T-cell (primary cell): Measurements from ENCODE around the gene KIAA1671. TPM values are rescaled to one million over a fixed set of nuclear protein-coding genes. Genes with fewer than 3 reads are reported as not detected.
"Not testable (repeated sequence)": the region's sequence is repeated elsewhere in the genome, so short reads cannot be mapped to it uniquely, and the experiment has no call there.

Experiments
- ATAC-seq, 4 experiments: fragments of 200-7000 bp in 3 of 4; fragments of 150-1000 bp in 1 of 4; cut with Tn5 transposase; replicated peaks in 1 of 4; 1 replicate in 3 of 4; 2 replicates in 1 of 4; pipeline ENCODE4 v1.10.0; 2021; ENCODE audit warnings: moderate library complexity in 3 of 4, mild to moderate bottlenecking in 2 of 4, moderate number of reproducible peaks in 1 of 4
- CTCF ChIA-PET, 2 donors: fragments of 300-600 bp; sonication (Branson Sonifier 250); formaldehyde crosslinking; loops; one replicate each; lab custom pipeline; 2022; ENCODE audit warnings: antibody characterized with exemption in 2 of 2; lab: Charles Lee
- POLR2A ChIA-PET, 2 donors: fragments of 300-600 bp; sonication (Branson Sonifier 250); formaldehyde crosslinking; loops; one replicate each; lab custom pipeline; 2022; ENCODE audit warnings: antibody characterized with exemption in 2 of 2; lab: Charles Lee
- DNase-seq, 35 experiments: peaks; one replicate each; pipeline versions ENCODE4 v3.0.0 to v3.0.0-alpha.2; 2013 to 2023
- H3K27ac ChIP-seq: one replicate; pipeline ENCODE4 v1.5.1; 2013; ENCODE audit warnings: low read length
- H3K27me3 ChIP-seq, 2 experiments: replicated peaks in 1 of 2; 1 replicate in 1 of 2; 2 replicates in 1 of 2; pipeline versions ENCODE4 v1.6.1 to v1.7.0; 2013; ENCODE audit warnings: low read length in 1 of 2, mixed read lengths in 1 of 2; ENCODE audit not compliant: control insufficient read depth in 2 of 2, insufficient read depth in 2 of 2; ENCODE audit errors: extremely low read depth in 1 of 2
- H3K36me3 ChIP-seq, 2 donors: 1 replicate in 1 of 2; 2 replicates in 1 of 2; pipeline versions ENCODE4 v1.6.1 to v1.7.0; 2013; ENCODE audit warnings: low read length in 1 of 2; ENCODE audit not compliant: control insufficient read depth in 2 of 2, insufficient read depth in 1 of 2; ENCODE audit errors: extremely low read depth in 1 of 2
- H3K4me1 ChIP-seq, 2 experiments: 1 replicate in 1 of 2; 2 replicates in 1 of 2; pipeline versions ENCODE4 v1.6.1 to v1.7.0; 2013; ENCODE audit warnings: low read length in 2 of 2, mixed read lengths in 1 of 2; ENCODE audit not compliant: insufficient read depth in 2 of 2, control insufficient read depth in 1 of 2; ENCODE audit errors: extremely low read depth in 1 of 2
- H3K4me3 ChIP-seq, 2 donors: 1 replicate in 1 of 2; 2 replicates in 1 of 2; pipeline versions ENCODE4 v1.5.1 to v1.7.0; 2013; ENCODE audit warnings: mild to moderate bottlenecking in 2 of 2, low read length in 1 of 2, moderate library complexity in 1 of 2; ENCODE audit not compliant: control insufficient read depth in 1 of 2; ENCODE audit errors: extremely low read depth in 1 of 2
- H3K9me3 ChIP-seq: 2 replicates; pipeline ENCODE4 v1.7.0; 2013
- H3K27ac Mint-ChIP-seq, 2 donors: one replicate each; pipeline ENCODE4 v1.8.0; 2020 to 2021; ENCODE audit warnings: mild to moderate bottlenecking in 2 of 2, mixed read lengths in 2 of 2
- H3K27me3 Mint-ChIP-seq, 2 donors: one replicate each; pipeline ENCODE4 v1.8.0; 2021 to 2022; ENCODE audit warnings: mixed read lengths in 2 of 2
- H3K36me3 Mint-ChIP-seq: one replicate; pipeline ENCODE4 v1.8.0; 2021; ENCODE audit warnings: mixed read lengths
- H3K4me1 Mint-ChIP-seq, 3 donors: one replicate each; pipeline ENCODE4 v1.8.0; 2020 to 2022; ENCODE audit warnings: mixed read lengths in 3 of 3, mild to moderate bottlenecking in 1 of 3
- H3K4me3 Mint-ChIP-seq, 3 donors: one replicate each; pipeline ENCODE4 v1.8.0; 2020 to 2022; ENCODE audit warnings: mild to moderate bottlenecking in 3 of 3, mixed read lengths in 3 of 3, moderate library complexity in 3 of 3
- H3K9me3 Mint-ChIP-seq, 3 donors: one replicate each; pipeline ENCODE4 v1.8.0; 2020 to 2022; ENCODE audit warnings: mixed read lengths in 3 of 3
- WGBS: methylation state at CpG from one replicate; pipeline ENCODE4 v1.1.5; 2013; ENCODE audit warnings: missing lambda C conversion rate; ENCODE audit not compliant: insufficient coverage; 5-methylcytosine and 5-hydroxymethylcytosine counted together
- total RNA-seq, 35 experiments: library from RNA in 6 of 35; stranded (reverse) in 6 of 35; fragments of 120-200 nt in 1 of 35; gene quantifications; one replicate each; pipeline versions ENCODE4 v1.2.1 to v1.2.4 and lab custom pipeline; 2013 to 2026

The KIAA1671 gene
- total RNA-seq, 5 donors from 2014 or later (not counting 1 experiment from before 2014, with no cell fraction given): 5.1 to 20.3 (median 9.0) TPM

- POLR2A ChIA-PET: no interaction called here
- DNase-seq (no peak), ATAC-seq (no peak)
- Histone ChIP-seq H3K9me3 (no peaks in the 10 kb centered on the region), H3K27ac (no peak overlapping the region), H3K4me1 (no peaks in the 10 kb centered on the region), H3K36me3 (no peaks in the 10 kb centered on the region), H3K4me3 (no peak overlapping the region), H3K27me3 (no peaks in the 10 kb centered on the region)
- no peak overlapping the region for H3K27ac Mint-ChIP-seq
- H3K36me3 Mint-ChIP-seq: no peaks in the 10 kb centered on the region
- no peaks in the 10 kb centered on the region for H3K9me3 Mint-ChIP-seq
- H3K4me3 Mint-ChIP-seq: no peak overlapping the region
- WGBS: no CpG with 5 or more reads among the region's 4 CpGs
- CTCF ChIA-PET: interaction anchor here in 1 of 2 donors (0.5 kb wide), 1 partner anchor 20 kb away, joined by 3 read pairs; no protein-coding TSS in a partner anchor
- H3K27me3 Mint-ChIP-seq: no peaks in the 10 kb centered on the region
- H3K4me1 Mint-ChIP-seq: no peaks in the 10 kb centered on the region
These were observed 250.6 kb downstream of the KIAA1671 start for GRCh38 chr22:25203082-25203481.

GRCh38 chr22:25204547-25204946, 252.0 kb downstream of the KIAA1671 start:
- H3K4me3 Mint-ChIP-seq, CTCF ChIA-PET, H3K36me3 ChIP-seq, H3K4me1 Mint-ChIP-seq, H3K27me3 ChIP-seq, H3K27me3 Mint-ChIP-seq, POLR2A ChIA-PET, DNase-seq, H3K27ac Mint-ChIP-seq, H3K4me1 ChIP-seq, H3K9me3 ChIP-seq, ATAC-seq, H3K36me3 Mint-ChIP-seq, H3K9me3 Mint-ChIP-seq, H3K27ac ChIP-seq, H3K4me3 ChIP-seq: not testable (repeated sequence)
- WGBS: 93% methylated on average over 3 of the region's 7 CpGs

- no CpG with 5 or more reads among the region's 1 CpG for WGBS
- Mint-ChIP-seq H3K4me3 (no peak overlapping the region), H3K36me3 (no peaks in the 10 kb centered on the region), H3K9me3 (no peaks in the 10 kb centered on the region), H3K4me1 (no peaks in the 10 kb centered on the region), H3K27me3 (no peaks in the 10 kb centered on the region), H3K27ac (no peak overlapping the region)
- Histone ChIP-seq H3K27ac (no peak overlapping the region), H3K27me3 (no peaks in the 10 kb centered on the region), H3K4me1 (no peaks in the 10 kb centered on the region), H3K9me3 (no peaks in the 10 kb centered on the region), H3K36me3 (no peaks in the 10 kb centered on the region), H3K4me3 (no peak overlapping the region)
- no peak for DNase-seq
- ChIA-PET CTCF (no interaction called here), POLR2A (no interaction called here)
- no peak for ATAC-seq
These were observed 253.3 kb downstream of the KIAA1671 start for GRCh38 chr22:25205847-25206246.

GRCh38 chr22:25206998-25207397, 254.5 kb downstream of the KIAA1671 start:
- no peaks in the 10 kb centered on the region for H3K36me3 Mint-ChIP-seq
- no peaks in the 10 kb centered on the region for H3K4me1 Mint-ChIP-seq
- ATAC-seq (no peak), DNase-seq (no peak)
- ChIA-PET CTCF (no interaction called here), POLR2A (no interaction called here)
- no peak overlapping the region for H3K4me3 Mint-ChIP-seq
- no peaks in the 10 kb centered on the region for H3K9me3 Mint-ChIP-seq
- Histone ChIP-seq H3K4me1 (no peaks in the 10 kb centered on the region), H3K4me3 (no peak overlapping the region), H3K27ac (no peak overlapping the region), H3K9me3 (no peaks in the 10 kb centered on the region), H3K36me3 (no peaks in the 10 kb centered on the region), H3K27me3 (no peaks in the 10 kb centered on the region)
- no peaks in the 10 kb centered on the region for H3K27me3 Mint-ChIP-seq
- WGBS: 92% methylated on average over 20 of the region's 21 CpGs
- H3K27ac Mint-ChIP-seq: no peak overlapping the region

GRCh38 chr22:25207553-25208157, 255.1 kb downstream of the KIAA1671 start:
- DNase-seq (no peak), ATAC-seq (no peak)
- no peaks in the 10 kb centered on the region for H3K27me3 Mint-ChIP-seq
- Histone ChIP-seq H3K9me3 (no peaks in the 10 kb centered on the region), H3K4me3 (no peak overlapping the region), H3K36me3 (no peaks in the 10 kb centered on the region), H3K27ac (no peak overlapping the region), H3K4me1 (no peaks in the 10 kb centered on the region), H3K27me3 (peaks cover 0 to 5% of the 10 kb centered on the region in 2 experiments)
- H3K4me3 Mint-ChIP-seq: no peak overlapping the region
- ChIA-PET POLR2A (no interaction called here), CTCF (no interaction called here)
- no peak overlapping the region for H3K27ac Mint-ChIP-seq
- 58% methylated on average over 1 of the region's 2 CpGs for WGBS
- no peaks in the 10 kb centered on the region for H3K4me1 Mint-ChIP-seq
- no peaks in the 10 kb centered on the region for H3K36me3 Mint-ChIP-seq
- no peaks in the 10 kb centered on the region for H3K9me3 Mint-ChIP-seq

GRCh38 chr22:25208328-25208727, 255.8 kb downstream of the KIAA1671 start:
- DNase-seq (no peak), ATAC-seq (no peak)
- Mint-ChIP-seq H3K9me3 (peaks cover 0 to 3% (median under 1%) of the 10 kb centered on the region in 3 donors), H3K4me3 (no peak overlapping the region), H3K27me3 (peaks cover 0 to 2% of the 10 kb centered on the region in 2 donors), H3K4me1 (no peaks in the 10 kb centered on the region), H3K27ac (no peak overlapping the region), H3K36me3 (no peaks in the 10 kb centered on the region)
- ChIA-PET CTCF (no interaction called here), POLR2A (no interaction called here)
- 100% methylated on average over 1 of the region's 2 CpGs for WGBS
- no peak overlapping the region for H3K27ac ChIP-seq
- H3K4me1 ChIP-seq: no peaks in the 10 kb centered on the region
- no peaks in the 10 kb centered on the region for H3K36me3 ChIP-seq
- no peak overlapping the region for H3K4me3 ChIP-seq
- peaks cover 0 to 5% of the 10 kb centered on the region in 2 experiments for H3K27me3 ChIP-seq
- H3K9me3 ChIP-seq: no peaks in the 10 kb centered on the region
